Daoy (cell line): ENCODE data around the gene NRG3. TPM values are rescaled to one million over a fixed set of nuclear protein-coding genes. Genes with fewer than 3 reads are reported as not detected.

Experiments used
- DNase-seq: peaks from one replicate; pipeline ENCODE4 v3.0.0-alpha.2; 2015; ENCODE audit warnings: low read depth
- total RNA-seq: library from RNA; depleted of rRNA; stranded (reverse); fragments of >200 nt; shearing (Covaris generic); gene quantifications from 2 replicates; pipeline ENCODE4 v1.2.3, GENCODE V29; 2014

NRG3 gene
- total RNA-seq, 1 experiment from 2014 or later, result not detected

- no peak for DNase-seq
These were observed 216.4 kb downstream of the NRG3 start for GRCh38 chr10:82091413-82091812.

- DNase-seq, result no peak
These were observed 217.1 kb downstream of the NRG3 start for GRCh38 chr10:82092111-82092510.

GRCh38 chr10:82124713-82125112 is 249.7 kb downstream of the NRG3 start:
- DNase-seq, result no peak

- no peak for DNase-seq
These were observed 253.5 kb downstream of the NRG3 start for GRCh38 chr10:82128527-82128926.

- DNase-seq, result no peak
These were observed 261.1 kb downstream of the NRG3 start for GRCh38 chr10:82136103-82136502.

- no peak for DNase-seq
These were observed 269.2 kb downstream of the NRG3 start for GRCh38 chr10:82144153-82144552.

GRCh38 chr10:82148764-82149163 is 273.8 kb downstream of the NRG3 start:
- DNase-seq, result no peak

GRCh38 chr10:82149674-82150073 is 274.7 kb downstream of the NRG3 start:
- no peak for DNase-seq

- DNase-seq, result no peak
These were observed 275.3 kb downstream of the NRG3 start for GRCh38 chr10:82150123-82150900.

- DNase-seq, result no peak
These were observed 285.3 kb downstream of the NRG3 start for GRCh38 chr10:82160307-82160706.

- no peak for DNase-seq
These were observed 286.3 kb downstream of the NRG3 start for GRCh38 chr10:82161264-82161663.

GRCh38 chr10:82162549-82163195 is 287.7 kb downstream of the NRG3 start:
- DNase-seq, result no peak

- DNase-seq, result no peak
These were observed 296.9 kb downstream of the NRG3 start for GRCh38 chr10:82171899-82172298.

- no peak for DNase-seq
These were observed 301.6 kb downstream of the NRG3 start for GRCh38 chr10:82176587-82176986.

GRCh38 chr10:82190432-82191260 is 315.7 kb downstream of the NRG3 start:
- no peak for DNase-seq

GRCh38 chr10:82191653-82192052 is 316.7 kb downstream of the NRG3 start:
- DNase-seq, result no peak

- DNase-seq, result no peak
These were observed 317.7 kb downstream of the NRG3 start for GRCh38 chr10:82192665-82193064.

- DNase-seq, result no peak
These were observed 319.4 kb downstream of the NRG3 start for GRCh38 chr10:82194419-82194818.

- DNase-seq, result no peak
These were observed 331.8 kb downstream of the NRG3 start for GRCh38 chr10:82206831-82207230.

GRCh38 chr10:82208726-82209125 is 333.7 kb downstream of the NRG3 start:
- DNase-seq, result no peak

GRCh38 chr10:82210331-82210730 is 335.3 kb downstream of the NRG3 start:
- DNase-seq, result no peak

- no peak for DNase-seq
These were observed 336.4 kb downstream of the NRG3 start for GRCh38 chr10:82211346-82211745.

GRCh38 chr10:82212753-82213152 is 337.8 kb downstream of the NRG3 start:
- no peak for DNase-seq
